Stimulated activated CD4-positive, alpha-beta T cell treated with anti-CD3 and anti-CD28 coated beads, TNF-alpha, amount 100 ng/mL, for 1 hour (primary cell): ENCODE data around the gene CTIF.
A peak's percentile ranks its signal among the peaks of the same experiment; 100 is the strongest.
"Not testable (repeated sequence)": the region's sequence is repeated elsewhere in the genome, so short reads cannot be mapped to it uniquely, and the experiment has no call there.

Source experiments
- DNase-seq, 3 donors: peaks; one replicate each; pipeline ENCODE4 v3.0.0-alpha.2; 2020; ENCODE audit warnings: low read depth in 3 of 3, low spot score in 1 of 3

The CTIF gene

GRCh38 chr18:48859311-48860268 lies 320.8 kb downstream of the CTIF start:
- no peak for DNase-seq

GRCh38 chr18:48860269-48861180 lies 321.7 kb downstream of the CTIF start:
- no peak for DNase-seq

- no peak for DNase-seq
These were observed 322.4 kb downstream of the CTIF start for GRCh38 chr18:48861181-48861708.

- DNase-seq: no peak
These were observed 323.3 kb downstream of the CTIF start for GRCh38 chr18:48862132-48862531.

GRCh38 chr18:48862678-48863270 lies 323.9 kb downstream of the CTIF start:
- DNase-seq: no peak

- DNase-seq: no peak
These were observed 324.7 kb downstream of the CTIF start for GRCh38 chr18:48863432-48864065.

GRCh38 chr18:48864876-48865275 lies 326.0 kb downstream of the CTIF start:
- no peak for DNase-seq

GRCh38 chr18:48866028-48866733 lies 327.4 kb downstream of the CTIF start:
- no peak for DNase-seq

GRCh38 chr18:48866856-48867255 lies 328.0 kb downstream of the CTIF start:
- DNase-seq: no peak

- no peak for DNase-seq
These were observed 329.1 kb downstream of the CTIF start for GRCh38 chr18:48867978-48868377.

GRCh38 chr18:48868468-48869466 lies 329.9 kb downstream of the CTIF start:
- DNase-seq: peak in 1 of 3 donors; percentile 15

- DNase-seq: no peak
These were observed 330.8 kb downstream of the CTIF start for GRCh38 chr18:48869591-48869990.

- DNase-seq: not testable (repeated sequence)
These were observed 332.1 kb downstream of the CTIF start for GRCh38 chr18:48870926-48871325.

- no peak for DNase-seq
These were observed 332.7 kb downstream of the CTIF start for GRCh38 chr18:48871391-48872166.

- DNase-seq: no peak
These were observed 333.7 kb downstream of the CTIF start for GRCh38 chr18:48872234-48873145.

- DNase-seq: no peak
These were observed 335.4 kb downstream of the CTIF start for GRCh38 chr18:48874233-48874632.

GRCh38 chr18:48874701-48875162 lies 335.9 kb downstream of the CTIF start:
- DNase-seq: no peak
